ENCODE data around the gene WDR73.

- TF ChIP-seq CTCF (IDR thresholded peaks at IDR 0.05) (no peak), ZFX (IDR thresholded peaks at IDR 0.05; ENCODE audit: borderline replicate concordance) (no peak)
These were observed 2.9 kb upstream of the WDR73 start for GRCh38 chr15:84656972-84657371.

All from 22Rv1 (cell line).